Esophagus squamous epithelium (tissue), 4 donors: ENCODE data around the gene NCBP2.

Source experiments
- CTCF ChIP-seq, 6 experiments: fragments of 450-650 bp in 4 of 6; fragments of 200-600 bp in 2 of 6; sonication (generic) in 2 of 6; IDR thresholded peaks; one replicate each; pipeline ENCODE4 v1.5.1; 2016 to 2019; ENCODE audit warnings: antibody characterized with exemption in 6 of 6, mild to moderate bottlenecking in 4 of 6, moderate library complexity in 4 of 6
- POLR2A ChIP-seq, 4 donors: fragments of 450-650 bp; IDR thresholded peaks; one replicate each; pipeline ENCODE4 v1.6.1; 2017; ENCODE audit warnings: antibody characterized with exemption in 4 of 4, mild to moderate bottlenecking in 4 of 4, moderate library complexity in 3 of 4

GRCh38 chr3:196942226-196942914 lies at the start of gene NCBP2:
- TF ChIP-seq CTCF (IDR thresholded peaks at IDR 0.05) (peak; percentile 32 to 76 (median 65)), POLR2A (IDR thresholded peaks at IDR 0.05) (peak in 3 of 4 donors; percentile 66 to 82 (median 79))
